GM19324 (cell line): ENCODE measurements around the gene BPIFB4.
"Not testable (repeated sequence)": the region's sequence is repeated elsewhere in the genome, so short reads cannot be mapped to it uniquely, and the experiment has no call there.

Experiments used
- ATAC-seq: cut with Tn5 transposase; IDR thresholded peaks from one replicate; pipeline ENCODE4 v1.9.1; 2021; ENCODE audit warnings: mild to moderate bottlenecking, moderate library complexity; ENCODE audit not compliant: unreplicated experiment, low FRiP score

BPIFB4 gene

GRCh38 chr20:33083544-33084340 lies 4.3 kb downstream of the BPIFB4 start:
- no peak for ATAC-seq

DNA sequence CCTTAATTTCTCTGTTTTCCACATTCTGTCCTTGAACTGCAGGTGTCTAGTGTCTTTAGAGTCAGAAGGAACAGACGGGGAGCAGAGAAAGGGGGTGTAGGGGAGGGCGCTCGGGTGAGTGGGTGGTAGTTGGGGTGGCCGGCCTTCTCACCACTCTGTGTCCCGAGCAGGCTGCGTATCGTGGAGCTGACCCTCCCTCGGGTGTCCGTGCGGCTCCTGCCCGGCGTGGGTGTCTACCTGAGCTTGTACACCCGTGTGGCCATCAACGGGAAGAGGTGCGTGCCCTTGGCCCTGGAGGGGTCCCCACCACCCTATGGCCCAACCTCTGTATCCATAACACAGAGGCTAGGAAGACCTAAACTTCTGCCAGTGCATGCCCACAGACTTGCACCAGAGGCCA lies 5.3 kb downstream of the BPIFB4 start:
- ATAC-seq, result no peak

DNA sequence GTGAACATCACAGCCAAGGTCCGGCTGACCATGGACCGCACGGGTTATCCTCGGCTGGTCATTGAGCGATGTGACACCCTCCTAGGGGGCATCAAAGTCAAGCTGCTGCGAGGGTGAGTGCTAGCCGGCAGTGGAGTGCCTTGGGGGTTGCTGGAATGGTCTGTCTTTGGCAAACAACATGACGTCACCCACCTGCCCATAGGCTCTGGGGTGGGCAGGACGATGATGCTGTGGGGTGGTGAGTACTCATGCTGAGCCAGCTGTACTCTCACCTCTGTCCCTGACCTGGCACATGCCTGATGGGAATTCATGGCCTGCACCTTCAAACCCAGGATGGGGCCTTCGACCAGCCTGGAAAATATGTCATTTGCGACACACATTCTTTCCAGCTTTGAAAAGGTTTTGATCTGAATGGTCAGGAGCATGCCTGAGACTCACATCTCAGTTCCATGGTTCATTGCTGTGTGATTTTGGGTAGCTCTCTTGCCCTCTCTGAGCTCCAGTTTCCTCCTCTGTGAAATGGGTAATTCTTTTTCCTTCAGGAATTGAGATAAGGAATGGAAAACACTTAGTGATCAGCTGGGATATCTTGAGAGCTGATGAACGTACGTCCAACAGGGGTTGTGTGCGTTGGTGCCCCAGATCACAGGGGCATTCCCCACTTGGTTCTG lies 6.7 kb downstream of the BPIFB4 start:
- ATAC-seq, result no peak

DNA sequence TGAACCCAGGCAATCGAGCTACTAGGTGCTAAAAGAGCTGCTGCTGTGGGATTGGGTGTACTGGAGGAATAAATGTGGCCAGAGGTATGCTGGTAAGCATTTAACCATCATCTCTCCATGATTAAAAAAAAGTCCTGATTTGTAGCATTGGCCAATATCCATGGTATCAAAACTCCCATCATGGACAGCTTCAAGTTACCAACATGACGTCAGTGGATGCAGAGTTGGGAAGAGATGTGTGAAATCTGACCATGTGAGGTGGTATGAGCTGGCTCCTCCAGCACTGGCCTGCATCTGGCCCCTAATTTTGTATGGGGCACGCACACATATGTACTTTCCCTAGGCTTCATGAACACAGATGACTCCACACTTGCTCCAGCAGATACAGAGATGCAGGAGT lies 11.7 kb downstream of the BPIFB4 start:
- no peak for ATAC-seq

DNA sequence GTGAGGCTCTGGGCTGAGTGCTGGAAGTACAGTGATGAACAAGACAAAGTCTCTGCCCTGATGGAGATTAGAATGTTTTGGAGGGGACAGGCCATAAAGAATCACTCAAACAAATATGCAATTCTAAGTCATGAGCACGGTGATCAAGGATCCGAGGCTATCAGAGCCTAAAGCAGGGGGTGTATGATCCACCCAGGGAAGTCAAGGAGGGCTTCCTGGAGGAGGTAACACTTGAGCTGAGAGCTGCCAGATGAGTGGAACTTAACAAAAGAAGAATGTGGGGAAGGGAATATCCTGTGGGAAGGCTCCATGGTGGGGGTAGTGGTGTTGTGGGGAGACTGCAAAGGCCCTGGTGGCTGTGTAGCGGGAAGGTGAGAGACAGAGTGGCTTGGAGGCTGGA lies 12.2 kb downstream of the BPIFB4 start:
- no peak for ATAC-seq

DNA sequence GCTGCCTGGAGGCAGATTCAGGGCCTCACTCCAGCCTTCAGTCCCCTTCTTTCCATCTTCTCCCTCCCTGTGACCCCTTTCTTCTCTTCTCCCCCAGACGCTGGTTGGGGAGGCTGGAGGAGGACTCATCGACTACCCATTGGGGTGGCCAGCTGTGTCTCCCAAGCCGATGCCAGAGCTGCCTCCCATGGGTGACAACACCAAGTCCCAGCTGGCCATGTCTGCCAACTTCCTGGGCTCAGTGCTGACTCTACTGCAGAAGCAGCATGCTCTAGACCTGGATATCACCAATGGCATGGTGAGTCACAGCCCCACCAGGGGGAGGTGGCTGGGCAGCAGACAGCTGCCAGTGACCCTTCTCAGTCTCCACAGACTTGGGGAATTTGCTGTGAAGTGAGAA lies 12.9 kb downstream of the BPIFB4 start:
- ATAC-seq, result no peak

- ATAC-seq, result no peak
Observed at GRCh38 chr20:33093074-33093473, 13.6 kb downstream of the BPIFB4 start.

- no peak for ATAC-seq
Observed at GRCh38 chr20:33093582-33093981, 14.1 kb downstream of the BPIFB4 start.

DNA sequence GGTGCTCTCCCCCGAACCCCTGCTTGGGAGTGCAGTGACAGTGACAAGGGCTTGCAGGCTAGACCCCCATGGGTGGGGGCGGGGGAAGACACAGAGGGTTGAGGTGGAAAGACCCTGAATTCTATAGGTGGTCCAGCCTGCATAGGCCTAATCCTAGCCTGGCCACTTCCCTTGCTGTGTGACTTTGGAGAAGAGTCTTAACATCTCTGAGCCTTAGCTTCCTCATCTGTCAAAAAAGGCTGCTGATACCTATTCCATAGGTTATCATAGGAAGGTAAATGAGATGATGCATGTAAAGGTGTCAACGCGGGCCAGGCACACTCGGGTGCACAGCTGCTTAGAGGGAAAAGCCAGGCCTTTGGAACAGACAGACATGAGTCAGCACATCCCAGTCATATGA lies 15.8 kb downstream of the BPIFB4 start:
- no peak for ATAC-seq

DNA sequence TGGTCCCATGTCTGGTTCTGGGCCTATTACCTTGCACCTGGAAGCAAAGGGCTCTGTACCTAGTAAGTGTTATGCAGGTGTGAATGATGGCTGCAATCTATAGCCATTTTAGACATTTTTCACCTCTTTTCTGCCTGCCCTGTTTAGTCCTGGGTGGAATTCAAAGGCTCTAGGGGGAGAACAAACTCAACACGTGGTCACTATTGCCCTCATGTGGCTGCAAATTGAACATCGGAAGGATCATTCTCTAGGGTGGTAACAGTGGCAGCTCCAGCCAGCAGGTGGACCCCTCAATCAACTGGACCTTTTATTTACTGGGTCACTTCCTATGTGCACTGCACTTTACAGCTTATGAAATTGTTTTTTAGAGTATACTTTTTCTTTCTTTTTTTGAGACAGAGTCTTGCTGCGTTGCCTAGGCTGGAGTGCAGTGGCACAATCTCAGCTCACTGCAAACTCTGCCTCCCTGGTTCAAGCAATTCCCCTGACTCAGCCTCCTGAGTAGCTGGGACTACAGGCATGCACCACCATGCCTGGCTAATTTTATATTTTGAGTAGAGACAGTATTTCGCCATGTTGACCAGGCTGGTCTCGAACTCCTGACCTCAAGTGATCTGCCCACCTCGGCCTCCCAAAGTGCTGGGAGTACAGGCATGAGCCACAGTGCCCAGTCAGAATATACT lies 16.6 kb downstream of the BPIFB4 start:
- ATAC-seq, result not testable (repeated sequence)

- no peak for ATAC-seq
Observed at GRCh38 chr20:33097001-33097400, 17.6 kb downstream of the BPIFB4 start.

- no peak for ATAC-seq
Observed at GRCh38 chr20:33099843-33100538, 20.5 kb downstream of the BPIFB4 start.

GRCh38 chr20:33103556-33103955 lies 24.1 kb downstream of the BPIFB4 start:
- no peak for ATAC-seq

DNA sequence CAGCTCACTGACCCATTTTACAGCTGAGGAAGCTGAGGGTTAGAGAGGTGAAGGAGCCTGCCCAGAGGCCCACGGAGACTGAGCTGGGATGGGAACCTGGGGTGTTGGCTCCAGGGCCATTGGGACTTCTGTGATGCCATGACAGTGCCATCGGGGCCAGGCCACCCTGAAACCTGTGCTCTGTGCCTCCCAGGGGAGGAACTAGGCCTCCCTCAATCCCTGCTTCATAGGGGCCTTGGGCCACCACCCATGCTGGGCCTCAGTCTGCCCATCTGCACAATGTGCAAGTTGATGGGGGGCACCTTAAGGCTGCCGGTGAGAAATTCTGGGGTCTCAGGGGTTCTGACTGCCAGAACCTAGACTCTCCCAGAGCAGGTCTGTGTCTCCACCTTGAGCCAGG lies 24.9 kb downstream of the BPIFB4 start:
- ATAC-seq, result no peak

DNA sequence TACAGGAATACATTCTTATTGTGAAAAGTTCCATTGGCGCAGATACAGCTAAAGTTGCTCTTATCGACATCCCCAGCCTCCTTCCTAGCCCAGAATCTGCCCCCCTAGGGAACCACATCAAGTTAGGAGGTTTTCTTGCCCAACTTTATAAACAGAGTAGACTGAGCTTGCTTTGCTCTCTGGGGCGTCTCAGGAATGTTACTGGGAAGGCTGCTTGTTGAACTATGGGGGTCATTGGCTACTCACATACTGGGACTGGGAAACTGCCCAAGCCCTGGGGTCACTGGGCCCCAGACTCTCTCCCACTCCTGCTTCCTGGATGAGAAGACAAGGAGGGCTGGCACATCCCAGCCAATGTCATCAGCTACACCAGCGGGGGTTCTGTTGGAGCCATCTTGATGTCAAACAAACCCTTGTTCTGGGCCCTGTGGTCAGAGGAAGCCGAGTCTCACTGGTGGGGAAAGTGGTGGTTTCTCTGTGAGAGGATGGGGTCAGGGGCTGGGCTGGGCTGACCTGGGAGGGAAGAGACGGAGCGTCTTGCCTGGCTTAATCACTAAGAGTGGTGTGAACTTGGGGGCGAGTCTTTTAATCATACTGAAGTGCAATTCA lies 26.0 kb downstream of the BPIFB4 start:
- no peak for ATAC-seq

GRCh38 chr20:33106058-33106620 lies 26.7 kb downstream of the BPIFB4 start:
- ATAC-seq, result not testable (repeated sequence)

- ATAC-seq, result no peak
Observed at GRCh38 chr20:33108661-33109060, 29.2 kb downstream of the BPIFB4 start.

GRCh38 chr20:33110147-33110825 lies 30.8 kb downstream of the BPIFB4 start:
- ATAC-seq, result no peak

DNA sequence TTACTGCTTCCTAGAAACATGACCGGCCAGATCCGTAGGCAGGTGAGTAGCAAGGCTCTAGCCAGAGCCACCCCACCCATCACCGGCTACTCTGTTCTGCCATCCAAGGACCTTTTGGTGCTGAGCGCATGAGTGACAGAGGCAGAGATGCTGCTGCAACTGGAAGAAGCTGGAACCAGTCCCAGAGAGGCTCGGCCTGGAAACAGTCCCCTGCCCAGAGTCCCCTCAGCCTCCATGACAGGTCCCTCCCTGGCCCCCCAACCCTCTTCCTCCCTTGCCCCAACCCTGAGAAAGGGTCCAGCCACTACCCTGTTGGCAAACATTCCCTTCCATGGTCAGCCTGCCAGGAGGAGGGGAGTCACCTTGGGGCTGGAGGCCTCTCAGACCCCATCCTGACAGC lies 31.9 kb downstream of the BPIFB4 start:
- no peak for ATAC-seq
